GM12865 (cell line): ENCODE results near the gene C17orf107.

Experiments used
- DNase-seq: peaks from one replicate; pipeline ENCODE4 v3.0.0; 2010; ENCODE audit warnings: low read depth
- H3K4me3 ChIP-seq: 2 replicates; pipeline ENCODE4 v1.5.1; 2011; ENCODE audit warnings: mild to moderate bottlenecking, low read depth, low read length, control low read depth
- CTCF ChIP-seq: IDR thresholded peaks from 2 replicates; pipeline ENCODE4 v1.5.1; 2011; ENCODE audit warnings: low read length, control low read depth, low read depth, inconsistent platforms; ENCODE audit not compliant: insufficient read depth; ENCODE audit errors: missing control alignments

Gene C17orf107

GRCh38 chr17:4946312-4946976, 47.1 kb downstream of the C17orf107 start:
- DNase-seq: peak; percentile 58
- peak overlapping the region; percentile 81 for H3K4me3 ChIP-seq
- no peak for TF ChIP-seq CTCF

- no peak for DNase-seq
- peak overlapping the region; percentile 81 for H3K4me3 ChIP-seq
- no peak for TF ChIP-seq CTCF
Measured at GRCh38 chr17:4947010-4947410, 47.7 kb downstream of the C17orf107 start.

- TF ChIP-seq CTCF: no peak
- peak overlapping the region; percentile 81 for H3K4me3 ChIP-seq
- DNase-seq: peak; percentile 92
Measured at GRCh38 chr17:4947411-4948165, 48.3 kb downstream of the C17orf107 start.

- no peak for TF ChIP-seq CTCF
- H3K4me3 ChIP-seq: peak within 1 kb of the TSS; percentile 81
- DNase-seq: peak; percentile 97
Measured at GRCh38 chr17:4948166-4948930, 49.0 kb downstream of the C17orf107 start, which contains the start of gene PFN1. PFN1 (minus strand) TSS chr17:4948530; CDS start chr17:4948394, 136 bp downstream.

GRCh38 chr17:4948931-4949320, 49.6 kb downstream of the C17orf107 start:
- DNase-seq: peak; percentile 95
- no peak for TF ChIP-seq CTCF
- peak overlapping the region; percentile 81 for H3K4me3 ChIP-seq

GRCh38 chr17:4949321-4950074, 50.2 kb downstream of the C17orf107 start:
- TF ChIP-seq CTCF: no peak
- peak; percentile 97 for DNase-seq
- peak overlapping the region; percentile 81 for H3K4me3 ChIP-seq
